Kidney epithelial cell (primary cell): Measurements from ENCODE around the gene NR4A3. TPM values are rescaled to one million over a fixed set of nuclear protein-coding genes. Genes with fewer than 3 reads are reported as not detected.

Source experiments
- DNase-seq: peaks from one replicate; pipeline ENCODE4 v3.0.0-alpha.2; 2010; ENCODE audit warnings: low read depth
- H3K27me3 ChIP-seq: 2 replicates; pipeline ENCODE4 v1.6.0; 2011; ENCODE audit warnings: low read length; ENCODE audit not compliant: control insufficient read depth, insufficient read depth
- H3K36me3 ChIP-seq: 2 replicates; pipeline ENCODE4 v1.5.1; 2011; ENCODE audit warnings: low read length; ENCODE audit not compliant: control insufficient read depth, insufficient read depth
- H3K4me3 ChIP-seq: 2 replicates; pipeline ENCODE4 v1.5.1; 2011; ENCODE audit warnings: low read depth, mild to moderate bottlenecking, control low read depth, low read length
- total RNA-seq: library from RNA; depleted of rRNA; stranded (reverse); fragments of >200 nt; gene quantifications from 2 replicates; pipeline ENCODE4 v1.2.3, GENCODE V29; 2015
- TF ChIP-seq, protein P1 (sequence below): IDR thresholded peaks from 2 replicates; pipeline ENCODE4 v1.5.1; 2011; ENCODE audit warnings: mild to moderate bottlenecking, moderate library complexity, low read length, control low read depth, inconsistent platforms; ENCODE audit not compliant: insufficient read depth, poor library complexity, severe bottlenecking

Gene NR4A3
- total RNA-seq, 1 donor from 2014 or later: 0.50 TPM

DNA sequence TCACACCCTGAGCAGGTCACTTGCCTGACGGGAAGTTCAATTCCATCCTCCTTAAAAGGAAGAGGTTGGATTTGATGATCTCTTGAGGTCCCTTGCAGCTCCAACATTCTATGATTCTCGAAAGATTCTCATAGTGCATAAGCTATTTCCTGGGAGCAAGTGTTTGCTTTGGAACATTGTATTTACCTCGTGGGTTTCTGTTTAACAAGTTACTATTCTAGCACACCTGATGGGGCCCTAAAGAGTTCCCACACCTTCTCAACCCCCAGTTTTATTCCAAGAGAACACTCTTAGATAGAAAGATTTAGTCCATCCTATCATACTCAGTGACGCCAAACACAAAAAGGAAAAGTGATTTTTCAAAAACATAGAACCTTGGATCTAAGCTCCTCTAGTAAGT is 23.4 kb downstream of the NR4A3 start:
- TF ChIP-seq, protein P1, sequence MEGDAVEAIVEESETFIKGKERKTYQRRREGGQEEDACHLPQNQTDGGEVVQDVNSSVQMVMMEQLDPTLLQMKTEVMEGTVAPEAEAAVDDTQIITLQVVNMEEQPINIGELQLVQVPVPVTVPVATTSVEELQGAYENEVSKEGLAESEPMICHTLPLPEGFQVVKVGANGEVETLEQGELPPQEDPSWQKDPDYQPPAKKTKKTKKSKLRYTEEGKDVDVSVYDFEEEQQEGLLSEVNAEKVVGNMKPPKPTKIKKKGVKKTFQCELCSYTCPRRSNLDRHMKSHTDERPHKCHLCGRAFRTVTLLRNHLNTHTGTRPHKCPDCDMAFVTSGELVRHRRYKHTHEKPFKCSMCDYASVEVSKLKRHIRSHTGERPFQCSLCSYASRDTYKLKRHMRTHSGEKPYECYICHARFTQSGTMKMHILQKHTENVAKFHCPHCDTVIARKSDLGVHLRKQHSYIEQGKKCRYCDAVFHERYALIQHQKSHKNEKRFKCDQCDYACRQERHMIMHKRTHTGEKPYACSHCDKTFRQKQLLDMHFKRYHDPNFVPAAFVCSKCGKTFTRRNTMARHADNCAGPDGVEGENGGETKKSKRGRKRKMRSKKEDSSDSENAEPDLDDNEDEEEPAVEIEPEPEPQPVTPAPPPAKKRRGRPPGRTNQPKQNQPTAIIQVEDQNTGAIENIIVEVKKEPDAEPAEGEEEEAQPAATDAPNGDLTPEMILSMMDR: no peak
- Histone ChIP-seq H3K27me3 (no peaks in the 10 kb centered on the region), H3K36me3 (no peaks in the 10 kb centered on the region), H3K4me3 (no peak overlapping the region)
- DNase-seq: no peak

DNA sequence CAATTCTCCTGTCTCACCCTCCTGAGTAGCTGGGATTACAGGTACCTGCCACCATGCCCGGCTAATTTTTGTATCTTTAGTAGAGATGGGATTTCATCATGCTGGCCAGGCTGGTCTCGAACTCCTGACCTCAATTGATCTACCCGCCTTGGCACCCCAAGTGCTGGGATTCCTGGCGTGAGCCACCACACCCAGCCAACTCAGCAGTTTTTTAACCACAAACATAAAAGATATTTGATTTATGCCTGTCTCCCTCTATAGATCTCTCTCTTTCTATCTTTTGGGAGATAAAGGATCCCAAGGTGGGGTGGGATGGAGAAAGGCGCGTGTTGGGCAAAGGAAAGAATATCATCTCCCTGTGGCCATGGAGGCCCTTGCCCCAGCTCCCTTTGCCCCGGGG is 26.8 kb downstream of the NR4A3 start:
- H3K36me3 ChIP-seq: no peaks in the 10 kb centered on the region
- no peak overlapping the region for H3K4me3 ChIP-seq
- no peak for DNase-seq
- H3K27me3 ChIP-seq: no peaks in the 10 kb centered on the region
- TF ChIP-seq, protein P1: no peak

DNA sequence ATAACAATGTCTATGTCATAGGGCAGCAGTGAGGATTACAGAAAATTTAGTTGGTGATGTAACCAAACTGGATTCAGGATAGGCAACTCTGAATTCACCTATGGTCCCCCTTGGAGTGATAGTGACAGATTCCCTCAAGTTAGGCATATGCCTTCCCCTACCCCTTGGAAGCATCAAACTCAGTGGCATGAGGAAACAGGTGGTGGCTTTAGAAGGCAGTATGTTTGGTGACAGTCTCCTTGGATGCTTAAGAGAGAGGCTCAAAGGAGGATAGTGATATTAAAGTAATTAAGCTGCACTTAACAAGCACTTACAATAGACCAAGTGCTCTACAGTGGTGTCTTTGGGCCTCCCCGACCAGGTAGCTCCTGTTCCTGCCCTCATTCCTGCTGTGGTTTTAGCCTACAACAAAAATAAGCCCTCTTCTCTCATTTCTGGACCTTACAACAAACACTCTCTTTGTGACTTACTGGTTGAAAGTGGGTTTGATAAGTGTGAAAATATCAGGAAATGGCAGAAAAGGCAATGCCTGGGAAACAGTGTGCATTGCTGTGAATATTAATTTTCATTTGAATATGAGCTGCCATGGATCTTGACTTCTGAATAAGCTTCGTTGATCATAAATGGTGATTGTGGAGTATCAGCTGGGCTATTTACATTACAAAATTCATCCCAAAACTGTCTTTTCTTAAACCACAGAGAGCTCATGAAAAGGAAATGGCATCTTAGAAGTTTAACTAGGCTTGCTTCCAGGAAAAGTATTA is 29.2 kb downstream of the NR4A3 start:
- H3K4me3 ChIP-seq: no peak overlapping the region
- DNase-seq: no peak
- no peaks in the 10 kb centered on the region for H3K36me3 ChIP-seq
- TF ChIP-seq, protein P1: no peak
- no peaks in the 10 kb centered on the region for H3K27me3 ChIP-seq

- no peak for DNase-seq
- Histone ChIP-seq H3K36me3 (no peaks in the 10 kb centered on the region), H3K27me3 (no peaks in the 10 kb centered on the region), H3K4me3 (no peak overlapping the region)
- TF ChIP-seq, protein P1: no peak
Measured at GRCh38 chr9:99851500-99851822, 29.8 kb downstream of the NR4A3 start.

DNA sequence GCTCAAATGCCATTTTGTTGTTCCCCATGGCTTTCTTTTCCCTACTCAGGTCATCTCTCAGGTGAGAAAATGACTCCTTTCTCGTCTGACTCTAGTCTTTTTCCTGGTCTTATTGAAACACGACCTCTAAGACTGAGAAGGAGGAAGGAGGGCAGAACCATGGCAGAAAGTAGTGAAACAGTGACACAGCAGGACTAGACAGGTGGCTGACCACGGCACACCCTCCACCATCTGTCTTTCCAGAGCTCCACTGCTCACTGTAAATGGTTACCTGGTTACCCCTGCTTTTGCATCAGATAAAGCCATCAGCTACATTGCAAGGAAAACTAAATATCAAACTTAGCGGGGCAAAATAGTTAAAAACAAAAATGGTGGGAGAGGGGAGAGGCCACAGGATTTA is 30.9 kb downstream of the NR4A3 start:
- H3K36me3 ChIP-seq: no peaks in the 10 kb centered on the region
- no peaks in the 10 kb centered on the region for H3K27me3 ChIP-seq
- TF ChIP-seq, protein P1: no peak
- no peak overlapping the region for H3K4me3 ChIP-seq
- no peak for DNase-seq
